Esophagus (tissue), 2 donors: ENCODE measurements around the gene CHST11. TPM values are rescaled to one million over a fixed set of nuclear protein-coding genes. Genes with fewer than 3 reads are reported as not detected.

Source experiments
- H3K27ac ChIP-seq, 2 donors: one replicate each; pipeline ENCODE4 v1.5.1; 2013; ENCODE audit warnings: low read depth in 2 of 2, mild to moderate bottlenecking in 2 of 2, inconsistent platforms in 1 of 2, low read length in 1 of 2, moderate library complexity in 1 of 2
- H3K27me3 ChIP-seq, 2 donors: one replicate each; pipeline ENCODE4 v1.6.1; 2013; ENCODE audit warnings: low read length in 2 of 2, control low read depth in 1 of 2, mild to moderate bottlenecking in 1 of 2; ENCODE audit not compliant: insufficient read depth in 2 of 2, control insufficient read depth in 1 of 2
- H3K36me3 ChIP-seq, 2 donors: one replicate each; pipeline ENCODE4 v1.6.1; 2013; ENCODE audit warnings: low read length in 1 of 2; ENCODE audit not compliant: control insufficient read depth in 2 of 2, insufficient read depth in 2 of 2
- H3K4me1 ChIP-seq, 2 donors: one replicate each; pipeline ENCODE4 v1.6.1; 2013; ENCODE audit warnings: low read length in 1 of 2; ENCODE audit not compliant: control insufficient read depth in 2 of 2, insufficient read depth in 2 of 2
- H3K4me3 ChIP-seq, 2 donors: one replicate each; pipeline ENCODE4 v1.5.1; 2013; ENCODE audit warnings: low read length in 2 of 2, mild to moderate bottlenecking in 2 of 2, low read depth in 1 of 2, moderate library complexity in 1 of 2
- H3K9me3 ChIP-seq, 2 donors: one replicate each; pipeline ENCODE4 v1.6.1; 2013; ENCODE audit warnings: mild to moderate bottlenecking in 2 of 2, low read depth in 1 of 2, low read length in 1 of 2, moderate library complexity in 1 of 2; ENCODE audit not compliant: control insufficient read depth in 2 of 2, insufficient read depth in 1 of 2
- WGBS, 2 donors: extraction: QIAGEN DNeasy Blood & Tissue Kit; methylation state at CpG; one replicate each; pipeline ENCODE4 v1.1.7; 2013; 5-methylcytosine and 5-hydroxymethylcytosine counted together
- polyA plus RNA-seq, 2 donors: library from polyadenylated mRNA; stranded (reverse); fragments of 200-250 nt; gene quantifications; one replicate each; pipeline ENCODE4 v1.2.3, GENCODE V29; 2013
- donor health status: healthy with polysubstance abuse.
- donor health status: Bipolar disorder and iron deficiency.

CHST11 gene
- polyA plus RNA-seq, 2 donors, result 0.53 to 1.4 TPM

DNA sequence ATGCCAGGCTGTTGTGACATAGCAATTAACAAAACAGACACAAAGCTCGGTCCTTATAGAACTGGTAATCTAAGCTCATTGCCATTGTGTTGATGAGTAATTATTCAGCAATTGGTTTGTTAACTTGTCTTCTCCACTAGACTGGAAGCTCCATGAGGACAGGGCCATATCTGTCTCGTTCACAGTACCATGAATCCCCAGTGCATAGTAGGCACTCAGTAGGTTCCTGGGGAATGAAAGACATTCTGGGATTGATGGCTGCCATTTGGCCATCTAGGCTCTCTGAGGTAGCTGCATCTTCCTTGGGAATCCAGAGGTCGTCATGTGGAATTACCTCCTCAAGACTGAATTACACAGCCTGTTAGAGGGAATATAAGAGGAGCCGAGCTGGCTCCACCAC lies 177.3 kb downstream of the CHST11 start:
- H3K4me3 ChIP-seq, result no peak overlapping the region
- no peak overlapping the region for H3K27ac ChIP-seq
- 94 to 95% methylated on average over 4 of the region's 4 CpGs for WGBS, 2 donors

DNA sequence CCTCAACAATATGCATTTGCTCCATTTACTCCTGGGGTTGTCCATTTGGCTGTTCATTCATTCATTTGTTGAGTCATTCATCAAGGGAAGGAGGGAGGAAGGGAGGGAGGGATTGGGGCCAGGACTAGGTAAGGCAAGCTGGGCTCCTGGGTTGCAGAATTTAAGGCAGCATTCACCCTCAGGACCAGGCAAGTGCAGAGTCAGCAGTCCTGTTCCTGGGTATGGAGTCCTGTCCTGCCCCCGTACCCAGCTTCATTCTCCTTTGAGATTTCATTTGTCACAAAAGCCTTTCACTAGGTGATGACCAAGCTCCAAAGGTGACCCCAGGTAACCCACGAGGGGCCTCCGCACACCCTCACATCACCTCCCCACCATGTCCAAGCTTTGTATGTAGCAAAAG lies 178.1 kb downstream of the CHST11 start:
- H3K9me3 ChIP-seq, result no peaks in the 10 kb centered on the region
- H3K4me3 ChIP-seq, result no peak overlapping the region
- no peak overlapping the region for H3K27ac ChIP-seq
- no peaks in the 10 kb centered on the region for H3K4me1 ChIP-seq
- H3K27me3 ChIP-seq, result no peaks in the 10 kb centered on the region
- 95 to 96% methylated on average over 3 of the region's 3 CpGs for WGBS, 2 donors
- H3K36me3 ChIP-seq, result no peaks in the 10 kb centered on the region

More for the DNA sequence above, 177.3 kb downstream of the CHST11 start:
- no peaks in the 10 kb centered on the region for H3K27me3 ChIP-seq
- H3K9me3 ChIP-seq, result no peaks in the 10 kb centered on the region
- H3K4me1 ChIP-seq, result no peaks in the 10 kb centered on the region
- no peaks in the 10 kb centered on the region for H3K36me3 ChIP-seq

DNA sequence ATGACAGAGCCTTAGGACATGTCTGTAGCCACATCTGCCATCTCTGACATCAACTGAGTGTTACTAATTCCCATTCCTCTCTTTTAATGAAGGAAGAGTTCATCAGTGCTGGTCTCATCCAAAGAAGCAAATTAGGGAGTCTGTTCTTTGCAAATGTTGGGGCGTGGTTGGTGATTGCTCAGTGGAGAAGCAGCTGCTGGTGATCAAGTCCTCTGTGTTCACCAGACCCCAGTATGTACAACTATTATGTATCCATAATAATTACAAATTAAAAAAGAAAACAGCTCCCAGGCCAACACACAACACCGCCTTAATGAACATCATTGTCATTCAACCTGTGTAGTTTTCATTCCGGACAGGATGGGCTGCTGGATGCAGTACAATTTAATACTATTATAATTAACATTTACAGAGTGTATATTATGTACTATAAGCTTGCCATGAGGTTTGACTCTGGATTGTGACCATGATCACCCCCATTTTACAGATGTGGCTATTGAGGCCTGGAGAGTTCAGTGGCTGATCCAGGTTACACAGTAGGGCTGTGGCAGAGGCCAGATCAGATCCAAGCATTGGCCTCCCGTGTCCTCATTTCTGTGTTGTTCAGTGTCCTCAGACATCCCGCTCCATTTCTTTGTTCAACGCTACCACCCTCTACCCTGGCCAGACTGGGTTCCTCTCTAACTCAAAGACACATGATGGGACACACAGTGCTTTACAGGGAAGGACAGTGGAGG lies 179.0 kb downstream of the CHST11 start:
- H3K4me1 ChIP-seq, result no peaks in the 10 kb centered on the region
- no peaks in the 10 kb centered on the region for H3K36me3 ChIP-seq
- peaks cover 0 to 2% of the 10 kb centered on the region in 2 donors for H3K9me3 ChIP-seq
- no peaks in the 10 kb centered on the region for H3K27me3 ChIP-seq
- H3K27ac ChIP-seq, result no peak overlapping the region
- WGBS, 2 donors, result 94 to 98% methylated on average over 6 of the region's 6 CpGs
- no peak overlapping the region for H3K4me3 ChIP-seq

DNA sequence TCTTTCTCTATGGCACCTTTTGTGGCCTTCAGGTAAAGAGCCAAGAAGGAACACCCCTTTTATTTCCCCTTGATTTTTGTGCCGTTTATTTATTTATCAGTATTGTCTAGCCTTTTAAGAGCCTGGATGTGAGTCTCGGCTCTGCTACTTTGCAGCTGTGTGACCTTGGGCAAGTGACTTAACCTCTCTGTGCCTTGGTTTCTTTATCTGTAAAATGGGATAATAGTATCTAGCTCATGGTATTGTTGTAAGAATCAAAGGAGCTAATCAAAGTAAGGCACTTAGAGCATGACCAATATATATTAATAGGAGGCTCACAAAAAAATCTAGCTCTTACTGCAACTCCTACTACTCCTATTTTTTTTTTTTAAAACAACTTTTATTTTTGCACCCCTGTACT lies 179.7 kb downstream of the CHST11 start:
- peaks cover 0 to 2% of the 10 kb centered on the region in 2 donors for H3K9me3 ChIP-seq
- no peak overlapping the region for H3K27ac ChIP-seq
- WGBS, 2 donors, result 92 to 93% methylated on average over 2 of the region's 2 CpGs
- no peaks in the 10 kb centered on the region for H3K4me1 ChIP-seq
- H3K4me3 ChIP-seq, result no peak overlapping the region
- H3K36me3 ChIP-seq, result no peaks in the 10 kb centered on the region
- H3K27me3 ChIP-seq, result no peaks in the 10 kb centered on the region

DNA sequence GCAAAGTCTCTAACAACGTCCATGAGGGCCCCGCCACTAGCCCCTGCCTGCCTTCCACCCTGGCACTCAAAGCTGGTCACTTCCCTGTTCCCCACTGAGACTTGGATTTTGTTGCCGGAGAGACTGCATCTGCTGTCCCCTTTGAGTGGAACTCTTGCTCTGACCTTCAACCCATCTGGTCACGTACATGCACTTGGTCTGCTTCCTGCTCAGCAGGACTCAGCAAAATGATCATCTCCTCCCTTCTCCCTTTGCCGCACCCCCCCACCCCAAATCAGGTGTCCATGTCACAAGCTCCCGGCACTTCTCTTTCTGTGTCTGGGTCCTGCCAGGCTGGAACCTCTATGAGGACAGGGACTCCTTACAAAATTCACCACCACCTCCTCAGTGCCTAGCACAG lies 180.9 kb downstream of the CHST11 start:
- Histone ChIP-seq H3K27ac (no peak overlapping the region), H3K27me3 (no peaks in the 10 kb centered on the region), H3K36me3 (no peaks in the 10 kb centered on the region), H3K9me3 (peaks cover 0 to 2% of the 10 kb centered on the region in 2 donors), H3K4me3 (no peak overlapping the region), H3K4me1 (no peaks in the 10 kb centered on the region)
- 74 to 75% methylated on average over 6 of the region's 6 CpGs for WGBS, 2 donors

DNA sequence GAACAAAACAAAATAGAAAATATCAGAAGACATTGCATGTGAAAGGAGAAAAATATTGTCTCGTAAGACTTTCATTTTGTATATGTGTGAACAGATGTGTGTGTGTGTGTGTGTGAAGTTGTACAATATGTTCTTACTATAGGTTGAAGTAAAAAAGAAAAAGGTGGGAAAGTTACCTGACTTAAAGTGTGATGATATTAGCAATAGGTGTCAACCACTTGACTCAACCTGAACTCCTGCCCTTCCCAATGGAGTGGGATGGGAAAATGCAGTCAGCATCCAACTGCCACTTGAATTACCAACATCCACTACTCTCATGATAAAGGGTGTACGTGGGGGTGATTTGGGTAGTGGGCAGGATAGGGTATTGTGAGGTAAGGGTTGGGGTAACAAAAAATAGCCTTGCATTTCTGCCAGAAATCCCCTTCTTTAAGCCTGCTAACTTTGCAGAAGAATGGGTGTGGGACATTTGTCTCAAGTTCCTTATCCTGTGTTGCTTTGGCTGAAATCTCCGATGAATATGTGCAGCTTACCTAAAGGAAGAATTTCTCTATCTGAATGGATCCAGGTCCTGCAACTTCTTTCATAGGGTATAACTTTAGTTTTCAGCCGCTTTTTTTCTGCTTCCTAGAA lies 181.6 kb downstream of the CHST11 start:
- H3K27ac ChIP-seq, result no peak overlapping the region

DNA sequence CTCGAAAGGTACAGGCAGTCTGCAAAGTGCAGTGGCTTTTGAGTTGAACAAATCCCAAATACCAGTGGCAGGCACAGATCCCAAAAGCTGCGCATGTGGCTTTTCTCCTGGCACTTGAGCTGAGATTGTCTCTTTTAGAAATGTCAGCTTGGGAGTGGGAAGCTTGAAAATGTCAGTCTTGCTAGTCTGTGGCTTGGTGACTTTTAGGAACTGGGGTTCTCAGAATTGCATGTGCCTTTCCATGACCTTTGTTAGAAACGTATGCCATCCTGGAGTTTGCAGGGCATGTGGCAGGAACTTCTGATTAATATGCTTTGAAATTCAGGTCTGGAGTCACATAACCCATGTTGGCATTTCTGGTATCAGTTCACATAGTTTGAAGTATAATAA lies 182.1 kb downstream of the CHST11 start:
- no peaks in the 10 kb centered on the region for H3K36me3 ChIP-seq
- H3K27me3 ChIP-seq, result no peaks in the 10 kb centered on the region
- peaks cover 0 to 2% of the 10 kb centered on the region in 2 donors for H3K9me3 ChIP-seq
- H3K4me3 ChIP-seq, result no peak overlapping the region
- peaks cover under 1% of the 10 kb centered on the region in 2 donors for H3K4me1 ChIP-seq
- WGBS, 2 donors, result 89% methylated on average over 3 of the region's 3 CpGs
- no peak overlapping the region for H3K27ac ChIP-seq

More for the DNA sequence above, 181.6 kb downstream of the CHST11 start:
- H3K27me3 ChIP-seq, result no peaks in the 10 kb centered on the region
- no peak overlapping the region for H3K4me3 ChIP-seq
- peaks cover 0 to 2% of the 10 kb centered on the region in 2 donors for H3K9me3 ChIP-seq
- no peaks in the 10 kb centered on the region for H3K36me3 ChIP-seq
- WGBS, 2 donors, result 88 to 93% methylated on average over 4 of the region's 4 CpGs
- no peaks in the 10 kb centered on the region for H3K4me1 ChIP-seq

DNA sequence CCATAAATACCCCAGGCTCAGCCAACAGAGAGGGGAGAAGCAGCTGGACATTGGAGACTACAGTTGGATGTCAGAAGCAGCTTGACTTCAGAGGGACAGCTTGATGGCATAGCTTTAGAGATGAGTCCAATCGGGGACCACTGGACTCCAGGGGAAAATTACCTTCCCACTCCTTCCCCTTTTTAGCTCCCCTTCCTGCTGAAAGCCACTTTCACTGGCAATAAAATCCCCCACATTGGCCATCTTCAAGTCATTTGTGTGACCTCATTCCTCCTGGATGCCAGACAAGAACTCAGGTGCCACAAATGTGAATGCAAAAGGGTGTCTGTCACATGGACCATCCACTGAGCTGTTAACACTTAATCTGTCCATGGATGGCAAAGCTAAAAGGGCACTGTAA lies 184.2 kb downstream of the CHST11 start:
- Histone ChIP-seq H3K27me3 (no peaks in the 10 kb centered on the region), H3K27ac (no peak overlapping the region), H3K9me3 (peaks cover 0 to 2% of the 10 kb centered on the region in 2 donors), H3K4me3 (no peak overlapping the region), H3K4me1 (peaks cover 7 to 8% of the 10 kb centered on the region in 2 donors), H3K36me3 (no peaks in the 10 kb centered on the region)
- WGBS, 2 donors, result 88 to 89% methylated on average over 1 of the region's 1 CpG

DNA sequence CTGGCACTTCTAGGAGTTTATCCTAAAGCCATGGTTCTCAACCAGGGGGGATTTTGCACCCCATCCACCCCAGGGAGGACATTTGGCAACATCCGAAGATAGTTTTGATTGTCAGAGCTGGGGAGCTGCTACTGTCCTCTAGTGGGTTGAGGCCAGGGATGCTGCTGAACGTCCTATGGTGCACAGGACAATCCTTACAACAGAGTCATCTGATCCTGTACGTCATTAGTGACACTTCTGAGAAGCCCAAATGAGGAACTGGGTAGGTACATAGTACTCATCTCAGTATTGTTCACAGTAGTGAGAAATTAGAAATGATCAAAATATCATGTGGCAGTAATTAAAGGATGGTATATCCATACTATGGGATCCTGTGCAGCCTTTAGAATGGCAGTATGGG lies 185.1 kb downstream of the CHST11 start:
- no peak overlapping the region for H3K27ac ChIP-seq
- H3K4me3 ChIP-seq, result no peak overlapping the region
- peaks cover 0 to 2% of the 10 kb centered on the region in 2 donors for H3K9me3 ChIP-seq
- peaks cover 7 to 8% of the 10 kb centered on the region in 2 donors for H3K4me1 ChIP-seq
- H3K27me3 ChIP-seq, result no peaks in the 10 kb centered on the region
- WGBS, 2 donors, result 74 to 80% methylated on average over 3 of the region's 3 CpGs
- no peaks in the 10 kb centered on the region for H3K36me3 ChIP-seq
